Measurements from ENCODE around the gene SYCP2.

The SYCP2 gene

GRCh38 chr20:59873409-59873808, 60.0 kb downstream of the SYCP2 start:
- no peak overlapping the region for H3K9ac ChIP-seq (ENCODE audit: low read length)
- H3K18ac ChIP-seq (ENCODE audit: low read depth in 1 of 2, low read length in 2 of 2), result no peak overlapping the region
- no peak overlapping the region for H3K4me3 ChIP-seq (ENCODE audit: insufficient read depth in 1 of 2, low read depth in 1 of 2, low read length in 2 of 2)
- no peaks in the 10 kb centered on the region for H3K27me3 ChIP-seq (ENCODE audit: control insufficient read depth in 1 of 2, insufficient read depth in 1 of 2, low read length in 2 of 2)
- H2BK15ac ChIP-seq (ENCODE audit: low read depth, poor library complexity, severe bottlenecking), result no peak overlapping the region
- H3K4me2 ChIP-seq (ENCODE audit: low read length, poor library complexity, severe bottlenecking), result no peak overlapping the region
- H4K8ac ChIP-seq (ENCODE audit: low read length), result no peak overlapping the region
- H2AK5ac ChIP-seq (ENCODE audit: low read length, severe bottlenecking), result no peak overlapping the region
- no peaks in the 10 kb centered on the region for H3K36me3 ChIP-seq (ENCODE audit: control insufficient read depth in 1 of 2, insufficient read depth in 2 of 2, low read depth in 1 of 2, low read length in 2 of 2)
- H3K79me1 ChIP-seq (replicated peaks; ENCODE audit: low read length, poor library complexity, severe bottlenecking), result no peaks in the 10 kb centered on the region
- H3K4me1 ChIP-seq (ENCODE audit: control insufficient read depth, insufficient read depth, low read depth, low read length), result no peaks in the 10 kb centered on the region
- H4K91ac ChIP-seq (ENCODE audit: low read length), result no peak overlapping the region
- H2BK120ac ChIP-seq (ENCODE audit: low read depth, low read length), result no peak overlapping the region
- DNase-seq, result no peak
- no peak overlapping the region for H3K14ac ChIP-seq (ENCODE audit: low read length in 2 of 2)
- no peak overlapping the region for H2BK5ac ChIP-seq (ENCODE audit: low read depth, low read length, poor library complexity, severe bottlenecking)
- WGBS, result no CpG with 5 or more reads among the region's 1 CpG
- no peak overlapping the region for H2BK12ac ChIP-seq (ENCODE audit: low read length in 2 of 2)
- H2AFZ ChIP-seq (ENCODE audit: low read depth, low read length), result no peak overlapping the region
- H3K4ac ChIP-seq (ENCODE audit: low read depth in 1 of 2, low read length in 2 of 2), result no peak overlapping the region
- H3K9me3 ChIP-seq (ENCODE audit: control insufficient read depth, low read length), result no peaks in the 10 kb centered on the region
- H3K23ac ChIP-seq (ENCODE audit: low read length in 2 of 2), result no peak overlapping the region
- no peak overlapping the region for H3K27ac ChIP-seq (ENCODE audit: low read length, poor library complexity, severe bottlenecking)

GRCh38 chr20:59871096-59871495, 62.3 kb downstream of the SYCP2 start:
- Histone ChIP-seq H2AK5ac (ENCODE audit: low read length, severe bottlenecking) (no peak overlapping the region), H2BK5ac (ENCODE audit: low read depth, low read length, poor library complexity, severe bottlenecking) (no peak overlapping the region), H3K4me2 (ENCODE audit: low read length, poor library complexity, severe bottlenecking) (no peak overlapping the region), H3K4ac (ENCODE audit: low read depth in 1 of 2, low read length in 2 of 2) (no peak overlapping the region), H3K9me3 (ENCODE audit: control insufficient read depth, low read length) (no peaks in the 10 kb centered on the region), H4K8ac (ENCODE audit: low read length) (no peak overlapping the region), H3K14ac (ENCODE audit: low read length in 2 of 2) (no peak overlapping the region), H3K4me1 (ENCODE audit: control insufficient read depth, insufficient read depth, low read depth, low read length) (no peaks in the 10 kb centered on the region), H3K4me3 (ENCODE audit: insufficient read depth in 1 of 2, low read depth in 1 of 2, low read length in 2 of 2) (no peak overlapping the region), H3K9ac (ENCODE audit: low read length) (no peak overlapping the region), H3K27me3 (ENCODE audit: control insufficient read depth in 1 of 2, insufficient read depth in 1 of 2, low read length in 2 of 2) (no peaks in the 10 kb centered on the region), H2BK120ac (ENCODE audit: low read depth, low read length) (no peak overlapping the region), H3K79me1 (replicated peaks; ENCODE audit: low read length, poor library complexity, severe bottlenecking) (no peaks in the 10 kb centered on the region), H4K91ac (ENCODE audit: low read length) (no peak overlapping the region), H3K18ac (ENCODE audit: low read depth in 1 of 2, low read length in 2 of 2) (no peak overlapping the region), H3K27ac (ENCODE audit: low read length, poor library complexity, severe bottlenecking) (no peak overlapping the region), H3K36me3 (ENCODE audit: control insufficient read depth in 1 of 2, insufficient read depth in 2 of 2, low read depth in 1 of 2, low read length in 2 of 2) (no peaks in the 10 kb centered on the region), H2AFZ (ENCODE audit: low read depth, low read length) (no peak overlapping the region), H2BK12ac (ENCODE audit: low read length in 2 of 2) (no peak overlapping the region), H3K23ac (ENCODE audit: low read length in 2 of 2) (no peak overlapping the region), H2BK15ac (ENCODE audit: low read depth, poor library complexity, severe bottlenecking) (no peak overlapping the region)
- DNase-seq, result no peak
- no CpG with 5 or more reads among the region's 1 CpG for WGBS

DNA sequence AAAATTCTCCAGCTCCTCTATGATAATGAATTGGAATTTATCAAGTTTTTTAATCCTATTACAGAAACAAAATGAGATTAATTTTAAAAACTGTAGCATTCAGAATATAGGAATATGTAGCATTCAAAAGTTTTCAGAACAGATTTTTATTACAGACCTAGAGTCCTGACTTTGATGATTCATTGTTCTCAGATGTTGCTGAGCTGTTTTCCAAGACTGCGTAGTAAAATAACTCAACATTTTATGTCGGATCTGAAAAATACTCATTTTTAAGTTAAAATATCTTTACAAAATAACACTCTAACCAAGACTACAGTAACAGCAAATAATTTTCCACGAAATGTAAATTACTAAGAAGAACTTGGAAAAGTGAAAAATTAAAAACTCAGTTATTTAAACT, 67.1 kb downstream of the SYCP2 start:
- no peak overlapping the region for H2BK5ac ChIP-seq (ENCODE audit: low read depth, low read length, poor library complexity, severe bottlenecking)
- H4K91ac ChIP-seq (ENCODE audit: low read length), result no peak overlapping the region
- no peak overlapping the region for H3K23ac ChIP-seq (ENCODE audit: low read length in 2 of 2)
- H2BK120ac ChIP-seq (ENCODE audit: low read depth, low read length), result no peak overlapping the region
- DNase-seq, result no peak
- H3K4me1 ChIP-seq (ENCODE audit: control insufficient read depth, insufficient read depth, low read depth, low read length), result no peaks in the 10 kb centered on the region
- no peak overlapping the region for H3K14ac ChIP-seq (ENCODE audit: low read length in 2 of 2)
- no peak overlapping the region for H4K8ac ChIP-seq (ENCODE audit: low read length)
- no peak overlapping the region for H3K27ac ChIP-seq (ENCODE audit: low read length, poor library complexity, severe bottlenecking)
- H3K36me3 ChIP-seq (ENCODE audit: control insufficient read depth in 1 of 2, insufficient read depth in 2 of 2, low read depth in 1 of 2, low read length in 2 of 2), result no peaks in the 10 kb centered on the region
- no peaks in the 10 kb centered on the region for H3K27me3 ChIP-seq (ENCODE audit: control insufficient read depth in 1 of 2, insufficient read depth in 1 of 2, low read length in 2 of 2)
- no peak overlapping the region for H2BK15ac ChIP-seq (ENCODE audit: low read depth, poor library complexity, severe bottlenecking)
- no peak overlapping the region for H2BK12ac ChIP-seq (ENCODE audit: low read length in 2 of 2)
- H3K9me3 ChIP-seq (ENCODE audit: control insufficient read depth, low read length), result no peaks in the 10 kb centered on the region
- no peak overlapping the region for H2AK5ac ChIP-seq (ENCODE audit: low read length, severe bottlenecking)
- no peaks in the 10 kb centered on the region for H3K79me1 ChIP-seq (replicated peaks; ENCODE audit: low read length, poor library complexity, severe bottlenecking)
- H2AFZ ChIP-seq (ENCODE audit: low read depth, low read length), result no peak overlapping the region
- no peak overlapping the region for H3K9ac ChIP-seq (ENCODE audit: low read length)
- no peak overlapping the region for H3K4me3 ChIP-seq (ENCODE audit: insufficient read depth in 1 of 2, low read depth in 1 of 2, low read length in 2 of 2)
- no peak overlapping the region for H3K4me2 ChIP-seq (ENCODE audit: low read length, poor library complexity, severe bottlenecking)
- no peak overlapping the region for H3K18ac ChIP-seq (ENCODE audit: low read depth in 1 of 2, low read length in 2 of 2)
- WGBS, result no CpG with 5 or more reads among the region's 3 CpGs
- no peak overlapping the region for H3K4ac ChIP-seq (ENCODE audit: low read depth in 1 of 2, low read length in 2 of 2)

DNA sequence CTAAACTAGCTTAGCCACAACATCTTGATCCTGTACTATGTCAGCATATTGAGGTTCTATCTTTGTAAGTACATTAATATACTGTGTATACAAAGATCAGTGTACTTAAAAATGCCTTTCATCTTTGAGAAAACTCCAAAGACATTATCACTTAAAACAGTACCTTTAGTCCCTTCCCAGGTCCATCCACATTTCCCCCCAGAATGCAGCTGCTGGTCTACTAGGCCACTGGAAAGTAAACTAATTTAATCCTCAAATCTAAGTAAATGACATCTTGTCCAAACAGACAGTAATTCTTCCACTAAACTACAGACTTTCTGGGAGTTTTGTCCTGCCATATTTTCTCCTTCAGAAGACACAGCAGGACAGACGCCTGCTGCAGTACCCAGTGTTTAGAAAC, 68.7 kb downstream of the SYCP2 start:
- Histone ChIP-seq H3K18ac (ENCODE audit: low read depth in 1 of 2, low read length in 2 of 2) (no peak overlapping the region), H2BK12ac (ENCODE audit: low read length in 2 of 2) (no peak overlapping the region), H3K27ac (ENCODE audit: low read length, poor library complexity, severe bottlenecking) (no peak overlapping the region), H3K14ac (ENCODE audit: low read length in 2 of 2) (no peak overlapping the region), H3K9me3 (ENCODE audit: control insufficient read depth, low read length) (no peaks in the 10 kb centered on the region), H3K4me3 (ENCODE audit: insufficient read depth in 1 of 2, low read depth in 1 of 2, low read length in 2 of 2) (no peak overlapping the region), H3K27me3 (ENCODE audit: control insufficient read depth in 1 of 2, insufficient read depth in 1 of 2, low read length in 2 of 2) (no peaks in the 10 kb centered on the region), H2AFZ (ENCODE audit: low read depth, low read length) (no peak overlapping the region), H2BK5ac (ENCODE audit: low read depth, low read length, poor library complexity, severe bottlenecking) (no peak overlapping the region), H2AK5ac (ENCODE audit: low read length, severe bottlenecking) (no peak overlapping the region), H3K36me3 (ENCODE audit: control insufficient read depth in 1 of 2, insufficient read depth in 2 of 2, low read depth in 1 of 2, low read length in 2 of 2) (no peaks in the 10 kb centered on the region), H3K23ac (ENCODE audit: low read length in 2 of 2) (no peak overlapping the region), H2BK120ac (ENCODE audit: low read depth, low read length) (no peak overlapping the region), H3K4me1 (ENCODE audit: control insufficient read depth, insufficient read depth, low read depth, low read length) (no peaks in the 10 kb centered on the region), H2BK15ac (ENCODE audit: low read depth, poor library complexity, severe bottlenecking) (no peak overlapping the region), H3K9ac (ENCODE audit: low read length) (no peak overlapping the region), H3K4me2 (ENCODE audit: low read length, poor library complexity, severe bottlenecking) (no peak overlapping the region), H3K79me1 (replicated peaks; ENCODE audit: low read length, poor library complexity, severe bottlenecking) (no peaks in the 10 kb centered on the region), H3K4ac (ENCODE audit: low read depth in 1 of 2, low read length in 2 of 2) (no peak overlapping the region), H4K8ac (ENCODE audit: low read length) (no peak overlapping the region), H4K91ac (ENCODE audit: low read length) (no peak overlapping the region)
- no peak for DNase-seq
- 36% methylated on average over 1 of the region's 1 CpG for whole genome bisulfite sequencing

All from mesenchymal stem cell (in vitro differentiated cells and primary cell).